G401 (cell line): ENCODE data around the gene LRRC8A. TPM values are rescaled to one million over a fixed set of nuclear protein-coding genes. Genes with fewer than 3 reads are reported as not detected.

Source experiments
- DNase-seq: peaks from one replicate; pipeline ENCODE4 v3.0.0-alpha.2; 2015; ENCODE audit warnings: low spot score
- in situ Hi-C: cut with HindIII; loops from 2 replicates; pipeline ENCODE4 v1.10.0; 2016; ENCODE audit warnings: low sequenced_read_pairs, mixed read lengths
- total RNA-seq: library from RNA; depleted of rRNA; stranded (reverse); fragments of >200 nt; shearing (Covaris generic); gene quantifications from 2 replicates; pipeline ENCODE4 v1.2.3, GENCODE V29; 2014

The LRRC8A gene
- total RNA-seq, 1 experiment from 2014 or later = 38.7 TPM

DNA sequence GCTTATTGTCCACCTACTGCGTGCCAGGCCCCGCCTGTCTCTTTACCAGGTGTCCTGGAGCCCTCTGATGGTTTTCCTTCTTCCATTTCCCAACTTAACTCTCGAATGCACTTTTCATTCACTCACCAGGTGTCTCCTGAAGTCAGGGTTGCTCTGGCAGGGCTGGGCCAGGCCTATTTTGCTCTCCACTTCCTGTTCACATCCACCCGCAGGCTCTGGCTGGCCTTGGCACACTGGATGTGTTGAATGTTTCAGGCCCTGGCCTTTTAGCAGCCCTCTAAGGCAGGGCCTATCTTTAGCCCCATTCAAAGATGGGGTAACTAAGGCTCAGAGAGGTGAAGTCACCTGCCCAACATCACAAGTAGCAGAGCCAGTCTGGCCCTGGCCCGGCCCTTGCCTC is 16.4 kb downstream of the LRRC8A start:
- in situ Hi-C loops = no loop called here
- DNase-seq = no peak

DNA sequence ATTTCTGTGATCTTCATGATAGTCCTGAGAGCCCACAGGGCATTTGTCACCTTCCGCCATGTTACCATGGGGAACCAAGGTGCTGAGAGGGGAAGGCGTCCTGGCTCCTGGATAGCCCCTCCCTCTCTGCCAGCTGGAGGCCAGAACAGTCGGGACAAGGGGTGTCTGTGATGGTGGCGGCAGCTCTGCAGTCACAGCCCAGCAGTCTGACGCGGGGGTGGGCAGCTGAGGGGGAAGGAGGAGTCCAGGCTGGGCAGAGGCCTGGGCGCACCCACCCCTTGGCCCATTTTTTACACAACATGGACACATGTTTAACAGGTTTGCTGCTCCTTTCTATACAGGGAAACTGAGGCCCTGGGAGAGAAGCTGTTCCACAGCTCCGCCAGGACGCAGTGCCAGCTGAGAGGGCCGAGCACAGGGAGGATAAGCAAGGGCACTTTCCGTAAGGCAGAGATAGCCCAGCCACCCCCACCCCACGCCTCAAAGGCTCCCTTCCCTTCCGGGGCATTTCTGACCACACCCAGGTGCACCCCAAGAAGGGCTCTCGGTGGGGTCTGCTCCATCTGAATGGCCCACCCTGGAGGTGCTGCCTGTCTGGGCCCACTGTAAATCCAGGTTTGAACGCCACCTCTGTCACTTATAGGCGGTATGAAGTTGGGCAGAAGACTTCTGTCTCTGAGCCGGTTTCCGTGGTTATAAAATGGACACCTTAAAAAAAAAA is 17.1 kb downstream of the LRRC8A start:
- no peak for DNase-seq
- in situ Hi-C loops = no loop called here

DNA sequence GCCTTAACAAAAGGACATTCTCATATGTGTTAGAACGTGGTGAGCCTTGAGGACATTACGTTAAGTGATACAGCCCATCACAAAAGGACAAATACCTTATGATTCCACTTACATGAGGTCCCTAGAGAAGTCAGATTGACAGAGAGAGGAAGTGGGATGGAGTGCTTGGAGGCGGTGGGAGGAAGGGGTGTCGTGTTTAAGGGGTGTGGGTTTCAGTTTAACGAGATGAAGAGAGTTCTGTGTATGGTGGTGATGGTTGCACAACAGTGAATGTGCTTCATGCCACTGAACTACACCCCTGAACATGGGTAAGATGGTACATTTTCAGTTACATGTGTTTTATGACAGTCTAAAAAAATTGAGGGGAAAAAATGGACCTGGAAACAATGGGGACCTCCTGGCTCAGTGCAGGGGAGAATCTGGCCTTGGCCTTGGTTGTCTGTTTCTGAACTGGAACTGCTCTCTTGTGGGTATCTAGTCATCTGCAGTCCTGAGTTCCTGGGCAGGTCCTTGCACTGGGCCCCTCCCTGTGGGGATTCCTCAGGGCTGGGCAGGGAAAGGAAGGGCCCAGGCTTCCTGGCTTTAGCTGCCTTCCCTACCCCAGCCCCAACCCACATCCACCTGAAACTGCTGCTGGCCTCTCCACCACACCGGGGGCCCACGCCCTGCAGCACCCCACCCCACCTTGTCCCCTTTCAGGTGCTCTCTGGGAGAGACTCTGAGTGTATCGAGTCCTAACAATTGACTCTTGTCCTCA is 17.8 kb downstream of the LRRC8A start:
- in situ Hi-C loops = no loop called here
- no peak for DNase-seq

DNA sequence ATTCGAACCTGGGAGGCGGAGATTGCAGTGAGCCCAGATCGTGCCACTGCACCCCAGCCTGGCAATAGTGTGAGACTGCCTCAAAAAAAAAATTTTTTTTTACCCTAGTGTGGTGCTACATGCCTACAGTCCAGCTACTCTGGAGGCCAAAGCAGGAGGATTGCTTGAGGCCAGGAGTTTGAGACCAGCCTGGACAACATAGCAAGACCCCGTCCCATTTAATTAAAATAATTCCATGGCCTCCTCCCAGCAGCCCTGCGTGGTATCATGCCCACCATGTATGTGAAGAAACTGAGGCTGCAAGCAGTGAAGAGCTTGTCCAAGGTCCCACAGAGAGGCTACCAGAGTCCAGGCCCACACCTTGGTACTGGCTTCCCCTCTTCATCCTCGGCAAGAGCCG is 19.4 kb downstream of the LRRC8A start:
- in situ Hi-C loops = no loop called here
- DNase-seq = no peak

DNA sequence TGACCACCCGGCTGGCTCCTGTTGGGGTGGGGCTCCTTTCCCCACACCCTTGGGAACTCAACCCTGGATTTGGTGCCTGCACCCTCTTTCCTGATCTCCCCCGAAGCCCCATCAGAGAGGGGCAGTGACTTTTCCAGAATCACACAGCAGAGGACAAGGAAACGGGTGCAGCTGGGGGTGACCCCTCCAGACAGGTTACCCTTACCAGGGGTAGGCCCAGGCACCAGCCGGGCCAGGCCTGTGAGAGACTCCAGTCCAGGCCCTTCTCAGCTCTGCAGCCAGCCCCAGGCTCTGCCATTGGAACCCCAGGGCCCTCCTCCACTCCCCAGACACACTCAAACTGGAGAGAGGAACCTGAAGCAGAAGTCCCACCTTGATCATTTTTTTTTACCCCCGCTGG is 19.9 kb downstream of the LRRC8A start:
- in situ Hi-C loops = no loop called here
- no peak for DNase-seq

DNA sequence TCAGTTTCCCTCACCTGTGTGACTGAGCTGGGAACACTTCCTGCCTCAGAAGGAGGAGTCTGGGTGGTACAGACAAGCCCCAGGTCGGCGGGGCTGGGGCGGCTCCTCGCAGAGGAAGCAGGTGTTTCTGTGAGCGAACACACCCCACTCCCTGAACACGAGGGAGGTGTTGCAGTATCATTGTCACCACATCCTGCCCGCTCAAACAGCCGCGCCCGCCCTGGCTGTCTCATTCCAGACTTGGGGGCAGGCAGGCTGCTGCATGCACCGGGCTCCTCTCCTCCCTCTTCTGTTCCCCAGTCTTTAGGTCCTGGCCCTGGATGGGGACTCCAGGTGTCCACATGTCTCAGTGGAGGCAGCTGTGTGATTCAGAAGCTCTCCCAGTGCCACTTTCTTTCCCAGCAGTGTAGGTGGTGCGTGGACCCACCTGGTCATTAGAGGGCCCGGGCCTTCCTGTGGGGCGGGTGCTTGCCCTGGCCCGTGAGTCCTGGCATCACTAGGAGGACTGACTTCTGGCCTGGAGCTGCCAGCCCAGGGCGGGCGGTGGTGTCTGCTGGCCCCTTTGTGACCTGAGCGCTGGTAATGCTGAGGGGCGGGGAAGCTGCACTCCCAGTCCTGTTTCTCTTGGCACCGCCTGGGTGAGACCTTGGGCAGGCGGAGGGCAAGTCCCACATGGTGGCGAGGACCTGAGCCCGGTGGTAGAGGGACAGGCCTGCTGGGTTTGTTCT is 20.6 kb downstream of the LRRC8A start:
- no peak for DNase-seq
- in situ Hi-C loops = no loop called here

DNA sequence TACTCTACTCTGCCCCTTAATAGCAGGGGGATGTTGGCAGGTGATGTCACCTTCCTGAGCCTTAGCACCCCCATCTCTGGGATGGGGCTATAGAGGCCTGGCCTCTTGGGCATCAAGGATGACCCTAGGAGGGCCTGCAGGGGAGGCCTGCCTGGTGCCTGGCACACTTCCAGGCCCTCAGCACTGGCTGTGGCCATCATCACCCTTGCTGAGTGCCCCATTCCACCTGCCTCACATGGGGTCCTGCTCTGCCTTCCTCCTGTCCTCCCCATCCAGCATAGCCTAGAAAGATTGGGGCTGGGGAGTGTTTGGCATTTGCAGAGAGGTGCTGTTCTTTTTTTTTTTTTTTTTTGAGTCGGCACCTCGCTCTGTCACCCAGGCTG is 21.1 kb downstream of the LRRC8A start:
- in situ Hi-C loops = no loop called here
- no peak for DNase-seq

DNA sequence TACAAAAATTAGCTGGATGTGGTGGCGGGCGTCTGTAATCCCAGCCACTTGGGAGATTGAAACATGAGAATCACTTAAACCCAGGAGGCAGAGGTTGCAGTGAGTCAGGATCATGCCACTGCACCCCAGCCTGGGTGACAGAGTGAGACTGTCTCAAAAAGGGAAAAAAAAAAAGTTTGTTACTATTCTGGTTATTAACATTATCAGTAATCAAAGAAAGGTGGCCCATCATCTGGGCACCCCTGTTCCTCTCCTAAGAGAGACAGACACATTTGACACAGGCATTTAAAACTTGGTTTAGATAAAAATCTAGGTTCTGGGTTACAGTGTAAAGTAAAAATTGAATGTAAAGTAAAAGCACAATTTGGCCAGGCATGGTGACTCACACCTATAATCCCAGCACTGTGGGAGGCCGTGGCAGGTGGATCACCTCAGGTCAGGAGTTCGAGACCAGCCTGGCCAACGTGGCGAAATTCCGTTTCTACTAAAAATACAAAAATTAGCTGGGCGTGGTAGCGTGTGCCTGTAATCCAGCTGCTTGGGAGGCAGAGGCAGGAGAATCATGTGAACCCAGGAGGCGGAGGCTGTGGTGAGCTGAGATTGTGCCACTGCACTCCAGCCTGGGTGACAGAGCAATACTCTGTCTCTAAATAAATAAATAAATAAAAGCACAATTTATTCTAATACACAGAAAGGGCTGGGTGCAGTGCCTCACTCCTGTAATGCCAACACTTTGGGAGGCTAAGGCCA is 22.1 kb downstream of the LRRC8A start:
- in situ Hi-C loops = no loop called here
- DNase-seq = no peak

DNA sequence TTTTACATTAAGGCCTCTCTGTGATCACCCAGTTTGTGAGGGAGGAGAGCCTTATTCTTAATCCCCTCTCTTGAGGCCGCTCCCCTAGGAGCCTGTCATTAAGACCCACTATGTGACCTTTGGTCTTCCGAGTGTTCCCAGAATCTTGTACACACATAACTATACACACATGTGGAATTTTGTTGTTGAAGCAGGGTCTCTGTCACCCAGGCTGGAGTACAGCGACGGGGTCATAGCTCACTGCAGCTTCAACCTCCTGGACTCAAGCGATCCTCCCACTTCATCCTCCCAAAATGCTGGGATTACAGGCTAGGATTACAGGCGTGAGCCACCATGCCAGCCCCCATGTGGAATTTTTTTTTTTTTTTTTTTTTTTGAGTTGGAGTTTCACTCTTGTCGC is 24.0 kb downstream of the LRRC8A start:
- in situ Hi-C loops = no loop called here
- no peak for DNase-seq

DNA sequence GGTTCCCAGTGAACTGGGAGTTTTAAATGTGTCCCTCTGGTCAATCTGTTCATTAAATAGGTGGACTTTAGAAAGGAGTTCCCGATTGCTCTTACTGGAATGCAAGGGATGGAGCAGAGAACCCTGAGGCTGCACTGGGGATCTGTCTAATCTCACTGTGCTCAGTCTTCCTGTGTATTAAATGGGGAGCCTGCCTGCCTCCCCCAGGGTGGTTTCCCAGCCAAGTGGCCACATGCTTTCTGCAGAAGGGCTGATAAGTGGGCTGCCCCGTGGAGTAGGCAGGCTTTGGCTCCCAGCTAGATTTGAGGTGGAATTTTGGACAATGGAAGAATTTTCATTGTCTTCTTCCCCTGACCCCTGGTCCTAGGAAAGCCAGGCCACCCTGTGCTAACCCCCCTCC is 24.8 kb downstream of the LRRC8A start:
- DNase-seq = no peak
- in situ Hi-C loops = no loop called here

DNA sequence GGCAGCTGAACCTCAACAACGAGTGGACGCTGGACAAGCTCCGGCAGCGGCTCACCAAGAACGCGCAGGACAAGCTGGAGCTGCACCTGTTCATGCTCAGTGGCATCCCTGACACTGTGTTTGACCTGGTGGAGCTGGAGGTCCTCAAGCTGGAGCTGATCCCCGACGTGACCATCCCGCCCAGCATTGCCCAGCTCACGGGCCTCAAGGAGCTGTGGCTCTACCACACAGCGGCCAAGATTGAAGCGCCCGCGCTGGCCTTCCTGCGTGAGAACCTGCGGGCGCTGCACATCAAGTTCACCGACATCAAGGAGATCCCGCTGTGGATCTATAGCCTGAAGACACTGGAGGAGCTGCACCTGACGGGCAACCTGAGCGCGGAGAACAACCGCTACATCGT is 26.4 kb downstream of the LRRC8A start:
- no peak for DNase-seq
- in situ Hi-C loops = no loop called here

DNA sequence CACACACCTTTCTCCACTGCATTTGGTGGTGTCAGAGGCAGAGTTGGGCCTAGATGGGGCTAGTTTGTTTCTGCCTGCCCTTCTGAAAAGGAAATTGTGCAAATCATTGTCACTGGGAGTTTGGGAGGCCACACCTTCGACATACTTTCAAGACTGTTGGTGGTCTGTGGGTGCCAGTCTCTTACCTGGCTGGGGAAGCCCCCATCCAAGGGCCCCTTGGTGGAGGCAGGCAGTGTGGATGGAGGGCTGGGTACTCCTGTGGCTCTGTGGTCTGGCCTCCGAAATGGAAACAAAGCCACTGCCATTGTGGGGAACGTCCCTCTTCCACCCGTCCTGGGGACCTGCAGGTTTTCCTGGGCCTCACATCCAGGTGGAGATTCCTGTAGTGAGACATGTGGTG is 27.9 kb downstream of the LRRC8A start:
- DNase-seq = no peak
- in situ Hi-C loops = no loop called here

DNA sequence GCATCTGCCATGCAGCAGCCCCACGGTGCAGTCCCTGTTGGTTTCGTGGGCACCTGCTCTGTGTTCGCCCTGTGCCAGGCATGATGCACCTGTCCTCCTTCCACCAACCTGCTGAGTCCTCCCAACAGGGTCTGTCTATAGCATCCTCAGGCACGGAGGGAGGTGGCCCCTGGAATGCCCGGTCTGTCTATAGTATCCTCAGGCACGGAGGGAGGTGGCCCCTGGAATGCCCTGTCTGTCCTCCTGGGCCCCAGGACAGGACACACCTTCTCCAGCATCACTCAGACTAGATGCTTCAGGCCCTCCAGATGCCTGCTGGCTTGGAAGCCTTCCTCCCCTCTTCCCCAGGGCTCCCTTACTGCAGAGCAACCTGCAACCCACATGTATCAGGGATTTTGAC is 29.0 kb downstream of the LRRC8A start:
- in situ Hi-C loops = no loop called here
- no peak for DNase-seq

DNA sequence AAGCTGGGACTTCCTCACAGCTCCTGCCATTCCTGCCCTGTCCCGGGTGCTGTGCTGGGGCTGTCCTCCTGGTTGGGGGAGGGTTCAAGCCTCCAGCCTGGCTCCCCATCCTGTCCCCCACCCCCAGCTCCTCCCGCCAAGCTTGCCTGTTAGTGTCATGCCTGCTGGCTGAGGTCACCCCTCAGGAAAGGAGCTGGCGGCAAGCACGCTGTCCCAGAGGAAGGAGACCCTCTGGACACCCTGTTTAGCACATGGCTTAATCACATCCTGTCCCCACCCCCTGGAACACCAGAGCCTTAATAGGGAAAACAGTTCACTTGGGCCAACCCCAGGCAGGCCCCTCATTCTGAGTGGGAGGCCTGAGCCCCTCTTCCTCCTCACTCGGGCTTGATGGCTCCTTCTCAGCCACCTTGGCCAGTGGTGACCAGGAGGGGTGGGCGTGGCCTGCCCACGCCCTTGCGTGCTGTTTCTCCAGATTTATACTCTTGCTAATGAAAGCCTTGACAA is 29.6 kb downstream of the LRRC8A start:
- no peak for DNase-seq
- in situ Hi-C loops = no loop called here

DNA sequence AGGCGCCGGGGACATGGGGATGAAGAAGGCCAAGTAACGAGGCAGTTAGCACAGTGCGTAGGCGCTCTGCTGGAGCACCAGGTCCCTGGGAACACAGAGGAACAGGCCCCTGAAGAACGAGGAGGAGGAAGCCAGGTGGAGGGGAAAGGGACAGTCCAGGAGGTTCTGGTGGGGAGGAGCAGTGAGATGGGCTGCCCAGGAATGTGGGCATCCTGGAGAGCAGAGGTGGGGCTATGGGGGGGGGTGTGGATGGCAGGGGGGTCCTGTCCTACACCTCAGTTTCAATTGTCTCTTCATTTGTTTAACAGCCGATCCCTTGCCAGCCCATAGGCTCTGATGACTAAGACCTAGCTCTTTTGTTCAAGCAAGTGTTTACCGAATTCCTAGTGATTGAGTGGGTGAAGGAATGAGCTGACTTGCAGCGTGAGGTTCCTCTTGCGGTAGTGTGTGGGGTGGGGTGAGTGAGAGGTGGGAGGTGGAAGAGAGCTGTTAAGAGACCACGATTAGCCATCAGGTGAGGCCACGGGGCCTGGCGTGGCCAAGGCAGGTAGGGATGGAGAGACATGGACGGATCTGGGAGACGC is 30.4 kb downstream of the LRRC8A start:
- DNase-seq = no peak
- in situ Hi-C loops = no loop called here

DNA sequence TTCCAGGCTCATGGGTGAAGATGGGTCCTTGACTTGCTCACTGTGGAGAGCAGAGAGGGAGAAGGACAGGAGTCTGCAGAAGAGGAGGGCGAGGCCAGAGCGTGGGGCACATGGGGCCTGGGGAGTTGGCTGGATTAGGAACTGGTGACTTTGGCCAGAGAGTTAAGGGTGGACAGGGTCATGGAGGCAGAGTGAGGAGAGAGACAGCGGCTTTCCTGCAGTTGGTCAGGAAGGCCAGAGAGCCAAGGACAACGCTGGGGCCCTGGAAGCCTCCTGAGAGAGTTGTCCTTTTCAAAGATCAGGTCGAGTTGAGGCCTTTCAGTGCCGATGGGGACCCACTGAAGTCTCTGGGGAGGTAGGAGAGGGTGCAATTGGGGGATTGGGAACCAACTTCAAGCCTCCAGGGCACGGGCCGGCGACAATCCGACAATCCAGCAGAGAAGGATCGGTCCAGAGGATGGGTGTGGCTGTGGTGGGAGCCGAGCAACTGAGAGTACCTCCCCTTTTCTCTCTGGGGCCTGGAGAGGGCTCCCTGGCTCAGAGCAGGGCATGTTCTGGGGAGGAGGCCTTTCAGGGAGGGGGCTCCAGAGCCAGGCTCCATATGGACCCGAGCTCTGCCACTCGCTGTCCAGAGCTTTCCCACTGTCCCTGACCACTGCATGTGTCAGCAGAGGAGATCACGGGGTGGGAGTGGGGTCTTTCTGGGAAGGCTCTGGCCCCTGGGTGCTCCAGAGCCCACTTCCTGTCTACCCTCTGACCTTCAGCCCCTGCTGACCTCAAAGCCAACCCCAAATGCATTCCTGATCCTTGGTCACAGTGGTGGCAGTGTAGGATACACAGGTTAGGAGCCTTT is 31.3 kb downstream of the LRRC8A start:
- DNase-seq = no peak
- in situ Hi-C loops = no loop called here

DNA sequence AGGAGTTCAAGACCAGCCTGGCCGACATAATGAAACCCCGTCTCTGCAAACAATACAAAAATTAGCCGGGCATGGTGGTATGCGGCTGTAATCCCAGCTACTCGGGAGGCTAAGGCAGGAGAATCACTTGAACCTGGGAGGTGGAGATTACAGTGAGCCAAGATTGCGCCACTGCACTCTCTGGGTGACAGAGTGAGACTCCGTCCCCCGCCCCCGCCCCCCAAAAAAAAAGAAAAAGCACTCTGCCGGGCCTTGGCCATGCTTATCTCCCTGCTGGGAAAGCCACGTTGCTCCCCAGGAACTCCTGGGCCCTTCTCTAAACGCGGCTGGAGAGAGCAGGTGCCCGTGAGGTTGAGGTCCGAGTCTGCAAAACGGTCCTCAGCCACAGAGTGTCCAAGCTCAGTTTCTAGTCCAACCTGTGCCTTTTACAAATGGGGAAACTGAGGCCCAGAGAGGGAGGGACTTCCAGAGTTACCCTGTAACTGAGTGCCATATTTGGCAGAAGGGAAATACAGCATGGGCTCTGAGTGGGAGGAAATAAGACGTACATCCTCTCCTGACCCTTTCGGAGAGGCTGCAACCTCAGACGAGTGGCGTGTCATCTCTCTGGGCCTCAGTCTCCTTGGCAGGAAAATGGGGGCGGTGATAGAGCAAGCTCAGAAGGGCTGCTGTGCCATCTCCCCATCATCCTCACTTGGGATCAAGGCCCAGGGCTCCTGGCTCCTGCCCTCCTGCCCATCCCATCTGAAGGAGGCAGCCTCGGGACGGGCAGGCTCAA is 32.3 kb downstream of the LRRC8A start:
- in situ Hi-C loops = no loop called here
- DNase-seq = no peak

DNA sequence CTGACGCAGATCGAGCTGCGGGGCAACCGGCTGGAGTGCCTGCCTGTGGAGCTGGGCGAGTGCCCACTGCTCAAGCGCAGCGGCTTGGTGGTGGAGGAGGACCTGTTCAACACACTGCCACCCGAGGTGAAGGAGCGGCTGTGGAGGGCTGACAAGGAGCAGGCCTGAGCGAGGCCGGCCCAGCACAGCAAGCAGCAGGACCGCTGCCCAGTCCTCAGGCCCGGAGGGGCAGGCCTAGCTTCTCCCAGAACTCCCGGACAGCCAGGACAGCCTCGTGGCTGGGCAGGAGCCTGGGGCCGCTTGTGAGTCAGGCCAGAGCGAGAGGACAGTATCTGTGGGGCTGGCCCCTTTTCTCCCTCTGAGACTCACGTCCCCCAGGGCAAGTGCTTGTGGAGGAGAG is 34.3 kb downstream of the LRRC8A start:
- in situ Hi-C loops = no loop called here
- DNase-seq = peak; percentile 74
